HAP-1 (cell line): ENCODE results near the gene CTRB2.
"Not testable (repeated sequence)": the region's sequence is repeated elsewhere in the genome, so short reads cannot be mapped to it uniquely, and the experiment has no call there.

ENCODE experiments used
- DNase-seq, 2 experiments: peaks; one replicate each; pipeline ENCODE4 v3.0.0-alpha.2; 2016 to 2020; ENCODE audit warnings: low spot score in 2 of 2
- H3K27me3 ChIP-seq: fragments of 250-450 bp; sonication (Bioruptor Pico); 2 replicates; pipeline ENCODE4 v1.5.1; 2020; ENCODE audit warnings: low read depth, mild to moderate bottlenecking, moderate library complexity
- H3K36me3 ChIP-seq: fragments of 250-450 bp; sonication (Bioruptor Pico); replicated peaks from 2 replicates; pipeline ENCODE4 v1.5.1; 2020; ENCODE audit warnings: mild to moderate bottlenecking
- H3K4me1 ChIP-seq: fragments of 250-450 bp; sonication (Bioruptor Pico); 2 replicates; pipeline ENCODE4 v1.5.1; 2020; ENCODE audit warnings: mild to moderate bottlenecking
- H3K4me3 ChIP-seq: fragments of 250-450 bp; sonication (Bioruptor Pico); 2 replicates; pipeline ENCODE4 v1.5.1; 2020; ENCODE audit warnings: mild to moderate bottlenecking, moderate library complexity
- H3K9me3 ChIP-seq: fragments of 250-450 bp; sonication (Bioruptor Pico); 2 replicates; pipeline ENCODE4 v1.5.1; 2020; ENCODE audit warnings: mild to moderate bottlenecking, moderate library complexity
- in situ Hi-C: fragments of 300-500 bp; cut with MboI; formaldehyde crosslinking; loops from 3 replicates; pipeline ENCODE4 v1.14.3; 2020; ENCODE audit warnings: low sequenced_read_pairs, inconsistent platforms, mixed read lengths

The CTRB2 gene

DNA sequence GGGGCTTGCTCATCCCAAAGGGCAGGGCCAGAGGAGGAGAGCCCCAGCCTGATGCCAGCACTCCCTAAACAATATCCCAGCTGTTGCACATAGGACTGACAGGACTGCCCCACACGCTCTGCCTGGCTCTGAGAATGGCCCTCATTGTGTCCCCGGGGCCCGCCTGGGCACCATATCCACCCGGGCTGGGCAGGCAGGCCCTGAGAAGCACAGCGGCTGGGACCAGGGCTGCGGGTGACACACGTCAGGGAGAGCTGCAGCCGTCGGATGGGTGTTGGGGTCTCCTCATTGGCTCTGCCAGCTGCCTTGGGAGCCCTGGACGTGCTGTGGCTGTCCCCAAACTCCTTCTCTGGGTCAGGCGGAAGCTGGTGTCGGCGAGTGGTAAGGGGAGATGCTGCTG lies 40.3 kb upstream of the CTRB2 start:
- no peak for DNase-seq
- H3K36me3 ChIP-seq = peaks cover 2% of the 10 kb centered on the region
- in situ Hi-C loops = no loop called here
- H3K4me3 ChIP-seq = no peak overlapping the region
- H3K9me3 ChIP-seq = no peaks in the 10 kb centered on the region
- H3K4me1 ChIP-seq = peaks cover 5% of the 10 kb centered on the region
- H3K27me3 ChIP-seq = no peaks in the 10 kb centered on the region

DNA sequence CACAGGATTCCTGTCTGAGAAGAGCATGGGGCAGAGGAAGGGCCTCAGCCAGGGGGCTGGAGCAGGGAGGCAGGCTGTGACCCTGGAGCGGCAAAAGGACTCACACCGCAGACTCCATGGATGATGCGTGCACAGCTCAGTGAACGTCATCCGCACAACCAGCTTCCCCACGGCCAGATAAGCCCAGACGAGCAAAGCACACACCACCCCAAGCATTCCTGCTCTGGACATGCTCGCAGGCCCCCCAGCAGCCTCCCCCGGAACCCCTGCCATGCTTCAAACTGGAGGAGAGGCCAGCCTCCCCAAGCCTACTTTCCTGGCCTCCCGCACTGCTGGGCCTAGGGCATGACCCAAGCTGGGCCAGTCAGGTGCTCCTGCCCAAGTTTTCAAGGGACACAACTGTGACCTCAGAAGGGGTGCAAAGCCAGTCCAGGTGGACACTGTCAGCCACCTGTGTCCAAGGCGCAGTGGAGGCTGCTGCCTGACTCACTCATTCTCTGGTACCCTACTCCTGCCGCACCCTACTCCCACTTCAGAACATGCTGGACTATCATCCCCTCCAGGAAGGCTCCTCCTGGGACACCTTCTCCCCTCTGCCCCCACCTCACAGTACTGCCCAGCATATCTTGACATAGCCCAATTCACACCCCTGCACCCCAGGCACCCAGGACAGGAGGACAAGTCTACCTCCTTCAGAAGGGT lies 39.7 kb upstream of the CTRB2 start:
- Histone ChIP-seq H3K4me1 (no peaks in the 10 kb centered on the region), H3K27me3 (no peaks in the 10 kb centered on the region), H3K9me3 (no peaks in the 10 kb centered on the region), H3K4me3 (no peak overlapping the region), H3K36me3 (peaks cover 8% of the 10 kb centered on the region)
- no peak for DNase-seq
- in situ Hi-C loops = no loop called here

DNA sequence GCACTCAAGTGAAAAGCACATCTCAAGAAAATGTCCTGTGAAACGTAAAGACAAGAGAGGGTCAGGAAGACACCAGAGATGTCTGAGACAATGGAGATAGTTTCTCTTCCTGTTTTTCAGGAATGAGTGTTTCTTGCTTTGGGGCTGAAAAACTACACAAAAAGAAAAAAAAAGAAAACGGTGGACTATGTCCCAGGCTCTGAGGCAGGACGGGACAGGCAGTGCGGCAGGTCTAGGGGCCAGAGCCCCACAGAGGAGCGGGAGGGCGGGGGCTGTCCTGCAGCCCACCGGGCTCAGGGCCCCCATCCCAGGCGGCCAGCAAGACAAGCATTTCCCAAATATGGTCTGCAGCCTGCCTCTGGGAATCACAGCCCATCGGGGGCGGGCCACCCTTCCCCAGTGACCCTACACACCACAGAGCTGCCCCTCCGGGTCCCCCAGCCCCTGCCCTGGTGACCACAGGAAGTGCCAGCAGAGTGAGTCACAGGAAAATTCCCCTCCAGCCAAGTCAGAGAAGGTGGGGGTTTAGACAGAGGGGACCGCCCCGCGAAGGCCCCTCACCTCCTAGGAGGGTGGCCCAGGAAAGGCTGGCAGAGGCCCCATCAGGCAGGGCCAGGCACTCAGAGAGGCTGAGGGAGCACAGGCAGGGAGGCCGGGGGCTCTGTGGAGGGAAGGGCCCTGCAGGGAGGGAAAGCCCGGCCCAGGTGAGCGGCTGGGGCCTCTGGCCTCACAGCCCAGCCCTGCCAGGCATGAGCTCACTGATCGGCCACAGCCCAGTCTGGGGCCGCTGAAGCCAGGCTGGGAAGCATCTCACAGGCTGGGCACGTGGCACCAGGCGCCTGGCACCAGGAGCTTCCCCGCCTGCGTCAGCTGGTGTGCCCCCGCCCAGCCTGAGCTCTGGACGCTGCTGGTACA lies 38.1 kb upstream of the CTRB2 start:
- DNase-seq = no peak
- in situ Hi-C loops = no loop called here
- no peaks in the 10 kb centered on the region for H3K4me1 ChIP-seq
- no peaks in the 10 kb centered on the region for H3K9me3 ChIP-seq
- H3K27me3 ChIP-seq = no peaks in the 10 kb centered on the region
- no peak overlapping the region for H3K4me3 ChIP-seq
- H3K36me3 ChIP-seq = peaks cover 18% of the 10 kb centered on the region

DNA sequence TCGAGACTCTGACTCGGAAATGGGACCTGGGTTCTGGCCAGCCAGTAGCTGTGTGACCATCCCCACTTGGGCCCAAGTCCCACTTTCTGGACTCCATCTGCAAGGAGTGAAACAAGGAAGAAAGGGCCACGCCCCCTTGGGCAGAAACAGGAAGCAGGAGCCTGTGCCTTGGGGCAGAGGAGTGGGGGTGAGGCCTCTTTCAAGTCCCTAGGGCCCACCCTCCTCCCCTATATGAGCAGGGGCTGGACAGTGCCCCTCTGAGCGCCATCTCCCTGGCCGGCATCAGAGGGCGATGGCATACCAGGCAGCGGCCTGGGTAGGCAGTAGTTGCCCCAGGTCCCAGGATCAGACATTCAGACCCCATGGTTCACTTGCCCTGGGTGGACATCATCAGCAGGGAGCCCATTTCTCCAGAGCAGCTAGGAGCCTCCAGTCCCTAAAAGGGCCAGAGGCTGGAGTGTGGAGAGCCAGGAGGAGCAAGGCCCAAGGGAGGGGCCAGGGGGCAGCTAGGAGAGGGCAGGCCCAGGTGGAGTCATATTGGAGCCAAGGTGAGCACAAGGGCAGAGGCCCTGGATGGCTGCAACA lies 37.4 kb upstream of the CTRB2 start:
- in situ Hi-C loops = no loop called here
- Histone ChIP-seq H3K4me3 (no peak overlapping the region), H3K27me3 (no peaks in the 10 kb centered on the region), H3K9me3 (no peaks in the 10 kb centered on the region), H3K36me3 (peaks cover 18% of the 10 kb centered on the region), H3K4me1 (no peaks in the 10 kb centered on the region)
- DNase-seq = no peak

DNA sequence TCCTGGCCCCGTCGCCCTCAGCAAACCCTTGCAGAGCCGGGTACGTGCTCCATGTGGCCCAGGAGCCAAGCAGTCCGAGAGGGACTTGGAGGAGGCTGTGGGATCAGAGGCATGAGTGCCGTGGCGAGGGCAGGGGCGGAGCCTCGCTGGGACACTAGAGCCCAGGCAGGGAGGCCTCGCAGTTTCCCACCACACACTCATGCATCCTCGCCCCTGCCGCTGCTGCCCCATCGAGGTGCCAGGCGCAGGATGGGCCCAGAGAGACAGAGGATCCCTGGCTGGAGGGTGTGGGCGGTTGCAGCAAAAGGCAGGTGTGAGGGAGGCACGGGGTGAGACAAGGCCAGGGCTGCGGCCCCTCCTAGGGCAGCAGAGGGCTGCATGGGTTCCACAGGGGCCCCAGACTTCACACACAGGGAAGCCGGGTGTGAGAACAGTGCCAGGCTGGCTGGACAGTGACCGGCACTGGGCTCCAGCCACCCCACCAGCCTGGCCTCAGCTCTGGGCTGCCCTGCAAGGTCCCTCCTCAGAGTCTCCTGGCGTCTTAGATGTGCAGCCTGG lies 36.8 kb upstream of the CTRB2 start:
- Histone ChIP-seq H3K4me1 (no peaks in the 10 kb centered on the region), H3K9me3 (no peaks in the 10 kb centered on the region), H3K4me3 (no peak overlapping the region), H3K27me3 (no peaks in the 10 kb centered on the region), H3K36me3 (peaks cover 18% of the 10 kb centered on the region)
- in situ Hi-C loops = no loop called here
- DNase-seq = no peak

DNA sequence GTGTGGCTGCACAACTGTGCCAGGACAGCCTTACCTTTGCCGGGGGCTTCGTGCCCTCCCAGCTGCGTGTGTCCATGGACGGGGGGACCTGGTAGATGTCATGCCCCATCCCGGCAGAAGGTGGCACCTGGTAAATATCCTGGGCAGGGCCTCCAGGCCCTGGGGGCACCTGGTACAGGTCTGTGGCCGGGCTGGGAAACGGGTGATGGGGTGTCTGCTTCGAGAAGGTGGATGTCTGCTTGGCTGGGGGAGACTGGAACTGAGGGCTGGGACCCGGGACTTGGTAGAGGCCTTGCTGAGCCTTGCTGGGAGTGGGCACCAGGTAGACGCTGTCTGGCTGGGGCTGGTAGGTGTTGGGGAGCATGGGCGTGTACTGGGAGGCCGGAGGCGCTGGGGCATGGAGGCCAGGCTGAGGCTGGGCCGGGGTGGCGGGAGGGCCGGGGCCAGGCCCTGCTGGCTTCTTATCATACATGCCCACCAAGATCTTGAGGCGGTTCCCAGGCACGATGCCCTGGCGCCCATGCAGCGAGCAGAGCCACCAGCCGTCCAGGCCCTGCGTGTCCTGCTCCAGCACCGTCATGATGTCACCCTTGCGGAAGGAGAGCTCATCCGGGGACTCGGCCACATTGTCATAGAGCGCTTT lies 35.6 kb upstream of the CTRB2 start:
- in situ Hi-C loops, H3K4me1 ChIP-seq, DNase-seq, H3K9me3 ChIP-seq, H3K27me3 ChIP-seq, H3K4me3 ChIP-seq: not testable (repeated sequence)
- H3K36me3 ChIP-seq = peaks cover 18% of the 10 kb centered on the region

DNA sequence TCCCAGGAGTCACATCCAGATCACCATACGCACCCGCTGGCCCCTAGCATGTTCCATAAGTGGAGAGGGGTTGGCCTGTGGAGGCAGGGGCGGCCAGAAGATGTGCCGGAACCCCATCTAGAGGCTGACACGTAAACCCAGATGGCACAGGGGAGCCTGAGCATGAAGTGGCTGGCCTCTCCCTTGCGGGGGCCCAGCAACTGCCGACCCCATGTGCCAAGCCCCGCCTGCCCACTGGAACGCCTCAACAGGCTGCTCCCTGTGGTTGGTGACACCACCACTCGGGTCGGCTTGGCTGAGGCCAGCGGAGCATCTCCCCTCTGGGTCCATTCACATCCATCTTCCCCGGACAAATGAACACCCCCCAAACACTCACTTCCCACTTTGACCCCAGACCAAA lies 35.0 kb upstream of the CTRB2 start:
- Histone ChIP-seq H3K9me3 (no peaks in the 10 kb centered on the region), H3K4me3 (no peak overlapping the region), H3K4me1 (no peaks in the 10 kb centered on the region), H3K27me3 (no peaks in the 10 kb centered on the region), H3K36me3 (peaks cover 18% of the 10 kb centered on the region)
- DNase-seq = no peak
- in situ Hi-C loops = no loop called here

DNA sequence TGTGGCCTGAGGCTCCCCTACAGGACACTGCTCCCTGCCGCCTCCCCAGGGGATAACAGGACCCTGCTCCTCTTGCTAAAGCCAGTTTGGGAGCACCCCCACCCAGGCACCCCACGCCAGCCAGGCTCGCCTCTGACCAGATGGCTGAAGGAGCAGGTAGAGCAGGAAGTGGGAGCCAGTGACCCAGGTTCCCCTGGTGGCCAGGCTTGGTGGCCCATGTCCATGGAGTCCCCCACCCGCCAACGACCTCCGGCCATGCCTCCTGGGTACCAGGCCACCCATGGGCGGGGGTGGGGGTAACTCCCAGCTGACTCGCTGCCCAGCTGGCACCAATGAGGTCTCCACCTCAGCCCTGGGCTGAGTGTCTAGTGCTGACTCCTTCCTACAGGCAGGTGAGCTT lies 34.5 kb upstream of the CTRB2 start:
- Histone ChIP-seq H3K27me3 (no peaks in the 10 kb centered on the region), H3K4me1 (no peaks in the 10 kb centered on the region), H3K9me3 (no peaks in the 10 kb centered on the region), H3K36me3 (peaks cover 18% of the 10 kb centered on the region), H3K4me3 (no peak overlapping the region)
- in situ Hi-C loops = no loop called here
- no peak for DNase-seq

DNA sequence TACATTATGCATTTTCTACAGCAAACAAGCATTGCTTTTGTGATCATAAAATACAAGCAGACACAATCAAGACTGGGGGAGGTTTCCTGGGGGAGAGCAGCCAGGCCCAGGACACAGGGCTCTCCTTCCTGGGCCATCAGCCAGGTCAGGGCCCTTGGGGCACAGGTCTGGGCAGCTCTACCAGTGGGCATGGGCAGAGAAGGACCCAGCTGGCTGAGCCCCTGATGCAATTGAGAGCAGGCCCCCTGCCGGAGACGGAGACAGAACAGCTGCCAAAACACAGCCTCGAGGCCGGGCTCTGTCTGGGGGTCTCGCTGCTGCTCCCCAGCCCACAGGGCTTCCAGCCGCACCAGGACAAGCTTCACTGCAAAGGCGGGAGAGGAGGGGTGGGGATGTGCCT lies 33.7 kb upstream of the CTRB2 start:
- H3K9me3 ChIP-seq, H3K4me3 ChIP-seq, H3K4me1 ChIP-seq, DNase-seq, in situ Hi-C loops, H3K27me3 ChIP-seq: not testable (repeated sequence)
- peaks cover 18% of the 10 kb centered on the region for H3K36me3 ChIP-seq

DNA sequence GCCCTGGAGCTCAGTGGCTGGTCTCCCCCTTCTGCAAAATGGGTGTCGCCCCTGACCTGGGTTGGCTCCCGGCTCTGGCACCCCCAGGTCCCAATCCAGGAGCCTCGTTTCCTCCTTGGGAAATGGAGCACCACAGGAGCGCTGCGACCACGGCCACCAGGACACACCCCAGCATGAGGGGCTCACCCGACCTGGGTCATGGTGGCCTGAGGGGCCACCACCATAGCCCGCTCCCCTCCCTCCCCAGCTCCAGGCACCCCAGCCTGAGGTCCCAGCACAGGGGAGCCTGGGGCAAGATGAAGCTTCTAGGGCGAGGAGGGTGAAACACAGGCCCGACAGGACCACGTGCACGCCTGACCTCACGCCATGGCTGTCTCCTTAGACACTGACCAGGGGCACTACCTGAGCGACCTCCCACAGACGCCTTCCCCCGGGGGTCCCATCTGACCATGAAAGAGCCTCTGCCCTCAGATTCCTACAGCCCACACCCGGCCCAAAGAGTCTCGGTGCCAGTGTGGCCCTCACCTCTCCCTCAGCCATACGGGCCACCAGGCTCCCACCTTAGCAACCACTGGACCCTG lies 32.7 kb upstream of the CTRB2 start:
- Histone ChIP-seq H3K9me3 (no peaks in the 10 kb centered on the region), H3K36me3 (peaks cover 22% of the 10 kb centered on the region), H3K4me3 (no peak overlapping the region), H3K4me1 (no peaks in the 10 kb centered on the region), H3K27me3 (no peaks in the 10 kb centered on the region)
- no peak for DNase-seq
- in situ Hi-C loops = no loop called here

DNA sequence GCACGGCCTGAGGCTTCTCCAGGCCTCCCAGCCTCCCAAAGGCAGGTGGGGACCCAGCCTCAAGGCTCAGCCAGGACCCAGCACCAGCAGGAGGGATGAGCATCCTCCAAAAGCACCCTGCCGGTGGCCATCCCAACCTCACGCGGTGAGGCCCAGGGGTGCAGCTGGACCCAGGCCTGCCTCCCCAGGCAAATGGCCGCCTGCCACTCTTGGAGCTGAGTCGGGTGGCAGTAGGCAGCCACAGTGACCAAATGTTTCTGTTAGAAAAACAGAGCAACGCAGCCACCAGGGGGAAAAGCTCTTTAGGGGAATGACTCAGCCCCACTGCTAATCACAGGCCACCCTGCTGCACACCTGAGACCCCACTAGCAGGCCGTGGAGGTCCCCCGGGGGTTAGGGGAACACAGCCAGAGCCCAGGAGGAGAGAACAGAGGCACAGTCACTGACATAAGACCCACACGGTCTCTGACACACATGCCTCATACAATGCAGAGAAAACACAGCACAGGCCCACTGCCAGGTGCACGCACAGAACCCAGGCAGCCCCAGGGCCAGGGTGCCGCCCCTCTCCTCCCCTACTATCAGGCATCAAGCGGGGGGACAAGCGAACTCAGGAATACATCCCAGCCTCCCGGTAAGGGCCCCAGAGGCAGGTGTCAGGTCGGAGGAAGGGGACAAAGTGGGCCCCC lies 32.0 kb upstream of the CTRB2 start:
- H3K9me3 ChIP-seq = no peaks in the 10 kb centered on the region
- peaks cover 28% of the 10 kb centered on the region for H3K36me3 ChIP-seq
- H3K4me3 ChIP-seq = no peak overlapping the region
- no peak for DNase-seq
- no peaks in the 10 kb centered on the region for H3K27me3 ChIP-seq
- H3K4me1 ChIP-seq = no peaks in the 10 kb centered on the region
- in situ Hi-C loops = no loop called here

DNA sequence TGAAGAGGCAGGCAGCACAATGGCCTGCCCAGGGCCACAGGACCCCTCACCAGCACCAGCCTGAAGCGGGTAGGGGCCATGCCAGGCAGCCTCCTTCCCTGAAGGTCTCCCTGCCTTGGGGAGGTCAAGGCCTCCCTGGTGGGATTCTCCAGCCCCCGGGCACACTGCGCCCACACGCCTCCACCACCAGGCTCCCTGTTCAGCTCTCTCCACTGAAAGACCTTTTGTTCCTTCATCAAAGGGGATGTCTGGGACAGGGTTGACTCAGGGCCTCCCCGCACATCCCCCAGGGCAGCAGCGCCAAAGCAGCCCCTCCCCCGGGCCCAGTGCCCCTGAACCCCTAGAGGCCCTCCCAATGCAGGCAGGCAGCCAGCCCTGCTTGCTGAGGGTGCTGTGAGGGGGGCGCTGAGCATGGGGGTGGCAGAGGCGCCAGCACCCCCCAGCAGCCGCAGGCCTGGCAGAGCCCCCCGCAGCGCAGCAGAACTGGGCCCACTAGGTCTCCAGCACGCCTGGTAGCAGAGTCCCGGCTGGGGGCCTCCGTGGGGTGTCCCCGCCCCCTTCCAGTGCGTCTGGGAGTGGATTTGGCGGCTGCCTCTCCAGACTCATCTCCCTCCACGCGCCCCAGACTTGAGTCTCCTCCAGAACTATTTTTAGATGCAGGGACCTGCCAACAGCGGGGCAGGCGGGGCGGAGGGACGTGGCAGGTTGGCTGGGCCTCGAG lies 31.3 kb upstream of the CTRB2 start:
- in situ Hi-C loops = no loop called here
- Histone ChIP-seq H3K36me3 (peaks cover 33% of the 10 kb centered on the region), H3K27me3 (no peaks in the 10 kb centered on the region), H3K4me3 (no peak overlapping the region), H3K4me1 (no peaks in the 10 kb centered on the region), H3K9me3 (no peaks in the 10 kb centered on the region)
- DNase-seq = no peak
